Psoas muscle (tissue), 8 donors: ENCODE data around the gene CHID1. TPM values are rescaled to one million over a fixed set of nuclear protein-coding genes. Genes with fewer than 3 reads are reported as not detected.
A peak's percentile ranks its signal among the peaks of the same experiment; 100 is the strongest.

ENCODE experiments used
- ATAC-seq, 4 donors: fragments of 200-7000 bp; cut with Tn5 transposase; one replicate each; pipeline ENCODE4 v1.9.1; 2020; ENCODE audit warnings: moderate library complexity in 3 of 4, mild to moderate bottlenecking in 2 of 4
- DNase-seq, 2 donors: peaks; one replicate each; pipeline ENCODE4 v3.0.0-alpha.2; 2020
- H3K27ac ChIP-seq: fragments of 200-600 bp; one replicate; pipeline ENCODE4 v1.8.0; 2022
- H3K27me3 ChIP-seq, 3 donors: fragments of 200-600 bp in 1 of 3; one replicate each; pipeline versions ENCODE4 v1.6.1 to v1.8.0; 2013 to 2022; ENCODE audit warnings: low read length in 2 of 3, mild to moderate bottlenecking in 2 of 3, moderate library complexity in 1 of 3; ENCODE audit not compliant: insufficient read depth in 3 of 3
- H3K36me3 ChIP-seq, 2 donors: fragments of 200-600 bp in 1 of 2; one replicate each; pipeline versions ENCODE4 v1.6.1 to v1.8.0; 2013 to 2022; ENCODE audit warnings: low read depth in 1 of 2, mild to moderate bottlenecking in 1 of 2, moderate library complexity in 1 of 2; ENCODE audit not compliant: insufficient read depth in 1 of 2
- H3K4me1 ChIP-seq: fragments of 200-600 bp; one replicate; pipeline ENCODE4 v1.8.0; 2022
- H3K4me3 ChIP-seq: fragments of 200-600 bp; one replicate; pipeline ENCODE4 v1.8.0; 2022; ENCODE audit warnings: mild to moderate bottlenecking
- H3K9me3 ChIP-seq: fragments of 200-600 bp; one replicate; pipeline ENCODE4 v1.8.0; 2022
- WGBS, 3 donors: extraction: QIAGEN DNeasy Blood & Tissue Kit; methylation state at CpG; one replicate each; pipeline versions ENCODE4 v1.1.6 to v1.1.7; 2013; 5-methylcytosine and 5-hydroxymethylcytosine counted together
- intact Hi-C, 2 donors: fragments of 100-400 bp; cut with DNase I; formaldehyde crosslinking; loops; one replicate each; pipeline versions ENCODE4 v1.11.0 to v1.14.2; 2022
- polyA plus RNA-seq, 3 donors: library from polyadenylated mRNA; stranded (reverse); fragments of 200-250 nt; gene quantifications; one replicate each; pipeline ENCODE4 v1.2.3, GENCODE V29; 2013
- total RNA-seq, 4 donors: library from RNA; stranded (reverse); fragmentation: NEBNext Ultra II Directional in 2 of 4; extraction: Animal tissue kit (Norgen Biotek cat#: 25700) in 2 of 4; gene quantifications; one replicate each; pipeline versions ENCODE4 v1.2.1 to v1.2.4, GENCODE V29; 2021 to 2023
- TF ChIP-seq, protein P1 (sequence below): fragments of 200-600 bp; IDR thresholded peaks from one replicate; pipeline ENCODE4 v1.8.0; 2022; ENCODE audit warnings: antibody characterized with exemption
- donor health status: healthy with polysubstance abuse.
- donor health status: DM: no; HTN: no; CAD: no; lungs with moderate emphysema.
- donor health status: Bipolar disorder and iron deficiency.
- donor health status: healthy.
- donor health status: DM: yes; HTN: yes; CAD: no.
- donor health status: DM: no; HTN: no; CAD: no.
- donor health status: DM: no; HTN: no; CAD: no.
- donor health status: DM: yes; HTN: yes; CAD: no.

CHID1 gene
- total and polyA plus RNA-seq, 7 donors = 25.5 to 44.5 (median 34.3) TPM

DNA sequence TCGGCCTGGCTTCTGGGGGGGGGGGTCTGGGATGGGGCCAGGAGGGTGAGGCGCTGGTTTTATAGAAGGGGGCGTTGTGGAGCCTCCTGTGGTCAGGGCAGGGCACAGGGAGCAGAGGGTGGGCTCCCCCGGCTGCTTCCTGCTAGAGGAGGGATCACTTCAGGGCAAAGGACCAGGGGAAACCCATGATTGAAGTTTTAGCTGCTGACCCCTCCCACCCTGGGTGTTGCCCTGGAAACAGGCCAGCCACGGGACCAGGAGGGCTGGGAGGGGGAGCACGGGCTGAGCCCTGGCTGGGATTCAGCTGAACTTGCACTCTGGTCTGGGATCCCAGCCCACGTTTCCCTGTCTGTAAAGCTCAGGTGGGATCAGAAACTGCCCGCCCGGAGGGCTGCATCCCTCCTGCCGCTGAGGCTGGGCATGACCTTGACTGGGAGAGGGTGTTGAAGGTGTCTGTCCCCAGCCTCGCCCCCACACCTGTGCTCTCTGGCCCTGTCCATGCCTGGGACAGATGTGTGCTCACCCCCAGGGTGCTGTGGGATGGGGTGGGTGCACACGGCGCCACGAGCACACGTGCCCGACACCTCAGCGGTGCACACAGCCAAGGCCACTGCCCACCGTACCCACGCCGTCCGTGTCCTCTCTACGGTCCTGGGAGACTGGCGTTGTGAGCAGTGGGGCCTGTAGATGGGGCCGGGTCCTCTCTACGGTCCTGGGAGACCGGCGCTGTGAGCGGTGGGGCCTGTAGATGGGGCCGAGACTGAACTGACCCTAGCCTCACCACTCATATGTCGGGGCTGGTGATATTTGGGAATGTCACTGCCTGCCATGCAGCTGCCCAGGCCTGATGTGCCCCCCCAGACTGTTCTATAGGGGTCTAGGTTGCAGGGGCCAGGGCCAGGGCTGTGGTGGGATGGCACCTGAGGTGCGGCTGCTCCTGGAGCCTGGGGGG is 65.6 kb downstream of the CHID1 start:
- ATAC-seq (peak in 3 of 4 donors; percentile 7 to 35 (median 10)), DNase-seq (peak; percentile 90 to 96)
- peaks cover 0 to 12% of the 10 kb centered on the region in 2 donors for H3K36me3 ChIP-seq
- 32 to 37% (median 33%) methylated on average over 30 to 31 of the region's 31 CpGs for WGBS, 3 donors
- peak overlapping the region; percentile 93 for H3K4me3 ChIP-seq
- TF ChIP-seq, protein P1, sequence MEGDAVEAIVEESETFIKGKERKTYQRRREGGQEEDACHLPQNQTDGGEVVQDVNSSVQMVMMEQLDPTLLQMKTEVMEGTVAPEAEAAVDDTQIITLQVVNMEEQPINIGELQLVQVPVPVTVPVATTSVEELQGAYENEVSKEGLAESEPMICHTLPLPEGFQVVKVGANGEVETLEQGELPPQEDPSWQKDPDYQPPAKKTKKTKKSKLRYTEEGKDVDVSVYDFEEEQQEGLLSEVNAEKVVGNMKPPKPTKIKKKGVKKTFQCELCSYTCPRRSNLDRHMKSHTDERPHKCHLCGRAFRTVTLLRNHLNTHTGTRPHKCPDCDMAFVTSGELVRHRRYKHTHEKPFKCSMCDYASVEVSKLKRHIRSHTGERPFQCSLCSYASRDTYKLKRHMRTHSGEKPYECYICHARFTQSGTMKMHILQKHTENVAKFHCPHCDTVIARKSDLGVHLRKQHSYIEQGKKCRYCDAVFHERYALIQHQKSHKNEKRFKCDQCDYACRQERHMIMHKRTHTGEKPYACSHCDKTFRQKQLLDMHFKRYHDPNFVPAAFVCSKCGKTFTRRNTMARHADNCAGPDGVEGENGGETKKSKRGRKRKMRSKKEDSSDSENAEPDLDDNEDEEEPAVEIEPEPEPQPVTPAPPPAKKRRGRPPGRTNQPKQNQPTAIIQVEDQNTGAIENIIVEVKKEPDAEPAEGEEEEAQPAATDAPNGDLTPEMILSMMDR = no peak
- no peaks in the 10 kb centered on the region for H3K9me3 ChIP-seq
- peak overlapping the region; percentile 94 for H3K27ac ChIP-seq
- peaks cover 39% of the 10 kb centered on the region for H3K4me1 ChIP-seq
- peaks cover 0 to 11% (median 0%) of the 10 kb centered on the region in 3 donors for H3K27me3 ChIP-seq
- intact Hi-C loops = loop anchor here (5.0 kb wide), 3 partner anchors 62 to 82 kb away; partner anchors contain the start of genes AP2A2 (in 1 of the 2) and CHID1 (in 1 of the 2)

- DNase-seq (peak; percentile 95 to 96), ATAC-seq (peak; percentile 24 to 50 (median 30))
- H3K9me3 ChIP-seq = no peaks in the 10 kb centered on the region
- intact Hi-C loops = no loop called here
- H3K4me3 ChIP-seq = peak overlapping the region; percentile 93
- TF ChIP-seq, protein P1 = no peak
- peaks cover 40% of the 10 kb centered on the region for H3K4me1 ChIP-seq
- peaks cover 0 to 11% (median 0%) of the 10 kb centered on the region in 3 donors for H3K27me3 ChIP-seq
- peak overlapping the region; percentile 94 for H3K27ac ChIP-seq
- whole genome bisulfite sequencing, 3 donors = 19 to 28% (median 20%) methylated on average over 17 to 25 of the region's 25 CpGs
- H3K36me3 ChIP-seq = peaks cover 3 to 22% of the 10 kb centered on the region in 2 donors
Observed at GRCh38 chr11:843818-844692, 66.6 kb downstream of the CHID1 start.

DNA sequence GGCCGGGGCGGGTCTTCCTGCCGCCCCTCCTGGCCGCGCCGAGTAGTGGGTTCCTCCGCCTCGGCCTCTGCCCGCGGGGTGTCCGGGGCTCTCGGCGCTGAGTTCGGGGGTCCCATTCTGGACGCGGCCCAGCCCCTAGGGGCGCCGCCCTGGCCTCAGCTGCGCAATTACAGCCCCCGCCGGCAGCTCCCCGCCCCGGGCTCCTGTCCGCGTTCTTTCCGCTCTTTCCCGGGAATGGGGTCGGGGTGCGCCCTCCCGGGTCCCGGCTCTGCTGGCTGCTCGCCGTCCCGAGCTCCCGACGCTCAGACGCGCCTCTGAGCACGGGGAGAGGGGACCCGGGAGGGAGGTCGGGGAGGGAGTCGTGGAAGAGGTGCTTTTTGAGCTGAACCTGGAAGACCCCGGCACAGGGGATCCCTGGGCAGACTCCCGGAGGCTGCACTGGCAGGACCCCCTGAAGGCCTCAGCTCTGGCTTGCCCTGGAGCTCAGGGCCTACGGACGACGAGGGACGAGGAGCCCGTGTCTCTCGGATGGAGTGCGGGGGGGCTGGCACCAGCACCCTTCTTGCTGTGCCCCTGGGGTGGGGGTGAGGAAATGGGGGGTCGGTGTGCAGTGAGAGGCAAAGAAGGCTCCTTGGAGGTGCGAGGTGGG is 67.4 kb downstream of the CHID1 start:
- Histone ChIP-seq H3K9me3 (no peaks in the 10 kb centered on the region), H3K4me3 (peak overlapping the region; percentile 93), H3K27me3 (peaks cover 0 to 4% (median 0%) of the 10 kb centered on the region in 3 donors), H3K27ac (peak overlapping the region; percentile 94), H3K4me1 (peaks cover 41% of the 10 kb centered on the region), H3K36me3 (peaks cover 3 to 30% of the 10 kb centered on the region in 2 donors)
- TF ChIP-seq, protein P1 = no peak
- ATAC-seq = peak in 3 of 4 donors; percentile 2 to 6 (median 3)
- DNase-seq = no peak
- intact Hi-C loops = no loop called here
- 1 to 2% (median 2%) methylated on average over 20 to 53 of the region's 53 CpGs for WGBS, 3 donors

DNA sequence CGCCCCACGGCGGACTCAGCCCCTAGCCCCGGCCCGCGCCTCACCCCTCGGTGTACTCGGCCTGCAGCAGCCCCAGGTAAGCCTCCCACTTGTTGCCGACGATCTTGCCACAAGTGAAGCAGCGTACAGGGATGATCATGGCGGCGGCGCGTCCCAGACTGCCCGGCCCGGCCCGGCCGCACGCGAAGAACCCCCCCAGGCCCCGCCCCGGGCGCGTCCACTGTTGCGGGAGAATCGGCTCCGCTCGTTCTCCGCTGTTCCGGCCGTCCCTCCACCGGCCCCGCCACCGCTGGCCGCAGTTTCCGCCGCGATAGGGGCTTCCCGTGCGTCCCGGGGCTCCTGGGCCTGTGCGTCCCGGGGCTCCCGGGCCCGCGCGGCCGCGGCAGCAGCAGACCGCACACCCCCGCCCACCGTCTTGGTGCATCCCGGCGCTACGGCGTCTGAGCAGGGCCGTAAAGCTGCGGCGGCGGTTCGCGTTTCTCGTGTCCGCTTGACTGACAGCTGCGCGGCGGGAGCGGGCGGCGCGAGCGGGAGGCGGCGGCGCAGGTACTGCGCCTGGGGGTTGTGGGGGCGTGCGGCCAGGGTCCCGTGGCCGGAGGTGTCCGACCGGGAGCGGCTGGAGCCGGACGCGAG is 68.1 kb downstream of the CHID1 start, which contains the start of the genes POLR2L and TSPAN4:
Gene POLR2L, minus strand, starts transcription at position 160 of the 633 bp plus-strand sequence. Its CDS starts 21 bp downstream, at position 139.
Gene TSPAN4, plus strand, starts transcription at position 483 of the 633 bp plus-strand sequence. CDS start 7,453 bp downstream, outside the sequence.
- H3K27me3 ChIP-seq = no peaks in the 10 kb centered on the region
- H3K4me3 ChIP-seq = peak within 1 kb of the TSS; percentile 93
- H3K9me3 ChIP-seq = no peaks in the 10 kb centered on the region
- TF ChIP-seq, protein P1 = no peak
- H3K27ac ChIP-seq = peak within 1 kb of the TSS; percentile 94
- DNase-seq = peak; percentile 93 to 97
- intact Hi-C loops = no loop called here
- peaks cover 3 to 37% of the 10 kb centered on the region in 2 donors for H3K36me3 ChIP-seq
- WGBS, 3 donors = 0 to 1% (median 0%) methylated on average over 53 to 87 of the region's 87 CpGs
- peak; percentile 69 to 79 (median 74) for ATAC-seq
- H3K4me1 ChIP-seq = peaks cover 41% of the 10 kb centered on the region
